ENCODE data around the gene ASS1.

The ASS1 gene

DNA sequence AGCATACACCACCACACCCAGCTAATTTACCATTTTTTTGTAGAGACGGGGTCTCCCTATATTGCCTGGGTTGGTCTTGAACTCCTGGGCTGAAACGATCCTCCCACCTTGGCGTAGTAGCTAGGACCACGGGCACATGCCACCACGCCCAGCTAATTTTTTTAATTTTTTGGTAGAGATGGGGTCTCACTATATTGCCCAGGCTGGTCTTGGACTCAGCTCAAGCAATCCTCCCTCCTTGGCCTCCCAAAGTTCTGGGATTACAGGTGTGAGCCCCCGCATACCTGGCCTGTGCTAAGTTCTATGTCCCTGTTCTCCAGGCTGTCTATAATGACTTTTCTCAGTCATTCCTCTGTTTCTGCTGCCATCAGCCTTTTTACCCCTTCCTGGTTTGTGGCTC lies 41.3 kb downstream of the ASS1 start:
- peaks cover 16% of the 10 kb centered on the region for H3K36me3 ChIP-seq (ENCODE audit: control insufficient read depth, insufficient read depth, low read length)
- H3K9me3 ChIP-seq (ENCODE audit: control insufficient read depth, insufficient read depth, low read depth, low read length) = no peaks in the 10 kb centered on the region

DNA sequence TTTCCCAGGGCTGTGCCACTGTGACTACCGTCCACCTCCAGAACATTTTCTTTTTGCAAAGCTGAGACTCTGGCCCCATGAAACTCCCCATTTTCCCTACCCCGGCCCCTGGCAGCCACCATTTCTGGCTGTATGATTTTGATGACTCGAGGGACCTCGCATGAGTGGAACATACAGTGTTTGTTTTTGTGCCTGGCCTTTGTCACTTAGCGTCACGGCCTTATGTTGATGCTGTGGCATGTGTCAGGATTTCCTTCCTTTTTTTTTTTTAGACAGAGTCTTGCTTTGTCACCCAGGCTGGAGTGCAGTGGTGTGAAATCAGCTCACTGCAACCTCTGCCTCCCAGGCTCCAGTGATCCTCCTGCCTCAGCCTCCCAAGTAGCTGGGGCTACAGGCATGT lies 42.7 kb downstream of the ASS1 start:
- Histone ChIP-seq H3K9me3 (ENCODE audit: control insufficient read depth, insufficient read depth, low read depth, low read length) (no peaks in the 10 kb centered on the region), H3K27me3 (ENCODE audit: control insufficient read depth, insufficient read depth, low read length) (no peaks in the 10 kb centered on the region; the same call in 1 of the 2 replicates), H3K27ac (ENCODE audit: low read depth, low read length) (no peak overlapping the region), H3K9ac (ENCODE audit: low read length) (no peak overlapping the region), H3K36me3 (ENCODE audit: control insufficient read depth, insufficient read depth, low read length) (peaks cover 27% of the 10 kb centered on the region), H3K4me3 (ENCODE audit: low read depth, low read length) (no peak overlapping the region), H3K4me1 (ENCODE audit: control insufficient read depth, insufficient read depth, low read length) (peaks cover 5% of the 10 kb centered on the region; the same call in 1 of the 2 replicates)

More for the DNA sequence above, 41.3 kb downstream of the ASS1 start:
- no peaks in the 10 kb centered on the region; the same call in 1 of the 2 replicates for H3K27me3 ChIP-seq (ENCODE audit: control insufficient read depth, insufficient read depth, low read length)
- no peak overlapping the region for H3K4me3 ChIP-seq (ENCODE audit: low read depth, low read length)
- H3K27ac ChIP-seq (ENCODE audit: low read depth, low read length) = no peak overlapping the region
- H3K9ac ChIP-seq (ENCODE audit: low read length) = no peak overlapping the region
- H3K4me1 ChIP-seq (ENCODE audit: control insufficient read depth, insufficient read depth, low read length) = peaks cover 6% of the 10 kb centered on the region; the same call in 1 of the 2 replicates

DNA sequence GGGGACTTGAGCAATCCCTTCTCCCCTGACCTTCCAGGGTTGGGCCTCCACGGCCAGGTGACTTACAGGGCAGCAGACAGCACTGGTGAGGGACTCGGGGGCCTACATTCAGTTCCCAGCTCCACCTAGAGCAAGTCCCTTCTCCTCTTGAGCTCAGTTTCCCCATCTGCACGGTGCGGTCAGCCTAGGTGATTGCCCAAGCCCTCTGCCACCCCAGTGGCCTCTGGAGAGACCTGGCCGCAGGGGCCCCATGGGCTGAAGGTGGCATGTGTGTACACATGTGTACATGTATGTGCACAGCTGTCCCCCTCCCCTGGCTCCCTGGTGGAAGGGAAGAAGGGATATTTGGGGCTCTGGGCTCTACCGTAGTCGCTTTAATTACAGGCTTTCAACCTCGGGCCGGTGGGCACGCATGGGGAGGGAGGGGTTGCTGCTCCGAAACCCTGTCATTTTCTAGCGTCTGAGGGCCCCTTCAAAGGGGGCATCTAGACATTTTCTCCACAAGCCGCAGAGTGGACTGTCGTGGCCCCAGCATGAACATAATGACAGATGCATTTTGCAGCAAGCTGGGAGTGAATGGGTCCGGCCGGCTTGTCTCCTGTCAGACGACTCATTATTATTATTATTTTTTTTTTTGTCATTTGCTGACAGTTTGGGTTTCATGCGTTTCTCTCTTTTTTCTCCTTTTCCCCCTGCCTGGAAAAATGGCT lies 44.0 kb downstream of the ASS1 start:
- H3K4me1 ChIP-seq (ENCODE audit: control insufficient read depth, insufficient read depth, low read length) = no peaks in the 10 kb centered on the region
- H3K9me3 ChIP-seq (ENCODE audit: control insufficient read depth, insufficient read depth, low read depth, low read length) = no peaks in the 10 kb centered on the region
- H3K9ac ChIP-seq (ENCODE audit: low read length) = no peak overlapping the region
- peaks cover 29% of the 10 kb centered on the region for H3K36me3 ChIP-seq (ENCODE audit: control insufficient read depth, insufficient read depth, low read length)
- H3K27ac ChIP-seq (ENCODE audit: low read depth, low read length) = no peak overlapping the region
- H3K4me3 ChIP-seq (ENCODE audit: low read depth, low read length) = no peak overlapping the region
- no peaks in the 10 kb centered on the region for H3K27me3 ChIP-seq (ENCODE audit: control insufficient read depth, insufficient read depth, low read length)

DNA sequence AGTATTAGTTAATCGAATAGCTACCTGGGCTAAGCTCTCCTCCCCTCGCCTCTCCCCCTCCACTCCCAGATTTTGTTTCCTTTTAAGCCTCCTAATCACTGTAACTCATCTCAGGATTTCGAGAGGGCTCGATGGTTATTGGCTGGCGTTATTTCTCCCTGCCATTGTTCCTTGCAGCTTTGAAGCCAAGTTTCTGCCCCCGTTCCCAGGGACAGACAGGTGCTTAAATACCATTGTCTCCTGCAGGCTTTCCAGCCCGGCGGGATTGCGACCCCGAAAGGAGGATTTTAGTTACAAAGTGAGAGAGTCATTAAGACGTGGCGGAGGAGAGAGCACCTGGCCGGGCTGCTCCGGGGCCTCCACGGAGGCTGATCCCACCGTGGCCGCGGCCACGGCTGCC lies 46.2 kb downstream of the ASS1 start:
- H3K9ac ChIP-seq (ENCODE audit: low read length) = no peak overlapping the region
- no peaks in the 10 kb centered on the region for H3K4me1 ChIP-seq (ENCODE audit: control insufficient read depth, insufficient read depth, low read length)
- peaks cover 43% of the 10 kb centered on the region for H3K36me3 ChIP-seq (ENCODE audit: control insufficient read depth, insufficient read depth, low read length)
- no peaks in the 10 kb centered on the region for H3K27me3 ChIP-seq (ENCODE audit: control insufficient read depth, insufficient read depth, low read length)
- no peak overlapping the region for H3K4me3 ChIP-seq (ENCODE audit: low read depth, low read length)
- peaks cover 13% of the 10 kb centered on the region for H3K9me3 ChIP-seq (ENCODE audit: control insufficient read depth, insufficient read depth, low read depth, low read length)
- no peak overlapping the region for H3K27ac ChIP-seq (ENCODE audit: low read depth, low read length)

DNA sequence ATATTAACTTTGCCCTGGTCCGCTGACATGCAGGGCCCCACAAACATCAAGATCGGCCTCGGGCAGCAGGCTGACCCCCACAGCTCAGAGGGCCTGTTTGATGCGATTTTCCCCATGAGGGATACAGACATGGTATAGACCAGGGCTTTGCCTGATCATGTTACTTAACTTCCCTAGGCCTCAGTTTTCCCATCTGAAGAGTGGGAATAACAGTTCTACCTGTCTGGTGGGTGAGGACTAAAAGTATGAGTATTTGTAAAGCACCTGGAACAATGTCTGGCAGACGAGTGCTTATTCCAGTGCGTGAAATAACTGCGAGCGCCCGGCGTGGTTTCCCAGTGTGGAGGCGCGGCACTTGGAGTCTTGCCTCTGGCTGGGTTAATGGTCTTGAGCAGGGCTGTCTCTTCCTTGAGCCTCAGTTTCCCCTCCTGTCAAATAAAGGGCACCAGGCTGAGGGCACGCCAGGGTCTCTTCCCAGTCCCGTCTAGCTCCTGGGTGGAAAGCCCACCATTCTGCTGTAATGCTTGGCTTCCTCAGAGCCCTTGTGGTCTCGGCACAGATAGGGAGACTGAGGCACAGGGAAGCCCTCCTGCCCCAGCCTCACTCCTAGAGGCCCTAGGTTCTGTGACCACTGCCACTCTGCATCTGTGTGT lies 47.2 kb downstream of the ASS1 start:
- H3K27me3 ChIP-seq (ENCODE audit: control insufficient read depth, insufficient read depth, low read length) = no peaks in the 10 kb centered on the region
- H3K4me1 ChIP-seq (ENCODE audit: control insufficient read depth, insufficient read depth, low read length) = no peaks in the 10 kb centered on the region
- peaks cover 44% of the 10 kb centered on the region for H3K36me3 ChIP-seq (ENCODE audit: control insufficient read depth, insufficient read depth, low read length)
- H3K9ac ChIP-seq (ENCODE audit: low read length) = no peak overlapping the region
- no peak overlapping the region for H3K27ac ChIP-seq (ENCODE audit: low read depth, low read length)
- peaks cover 13% of the 10 kb centered on the region for H3K9me3 ChIP-seq (ENCODE audit: control insufficient read depth, insufficient read depth, low read depth, low read length)
- no peak overlapping the region for H3K4me3 ChIP-seq (ENCODE audit: low read depth, low read length)

DNA sequence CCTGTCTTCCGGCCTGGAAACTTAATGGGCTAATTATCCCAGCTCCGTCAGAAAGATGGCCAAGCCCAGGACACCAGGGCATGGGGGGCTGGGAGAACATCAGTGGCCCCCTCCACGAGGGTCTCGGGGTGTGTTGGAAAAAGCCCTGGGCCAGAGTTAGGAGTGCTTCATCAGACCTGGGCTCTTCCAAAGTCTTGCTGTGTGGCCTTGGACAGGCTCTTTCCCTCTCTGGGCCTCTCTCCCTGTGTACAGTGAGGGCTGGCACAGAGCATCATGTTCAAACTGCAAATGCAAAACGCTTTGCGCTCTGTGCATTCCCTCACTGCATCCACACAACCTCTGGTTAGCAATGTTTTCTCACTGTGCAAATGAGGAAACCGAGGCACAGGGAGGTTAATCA lies 48.3 kb downstream of the ASS1 start:
- H3K27me3 ChIP-seq (ENCODE audit: control insufficient read depth, insufficient read depth, low read length) = no peaks in the 10 kb centered on the region
- no peak overlapping the region for H3K9ac ChIP-seq (ENCODE audit: low read length)

DNA sequence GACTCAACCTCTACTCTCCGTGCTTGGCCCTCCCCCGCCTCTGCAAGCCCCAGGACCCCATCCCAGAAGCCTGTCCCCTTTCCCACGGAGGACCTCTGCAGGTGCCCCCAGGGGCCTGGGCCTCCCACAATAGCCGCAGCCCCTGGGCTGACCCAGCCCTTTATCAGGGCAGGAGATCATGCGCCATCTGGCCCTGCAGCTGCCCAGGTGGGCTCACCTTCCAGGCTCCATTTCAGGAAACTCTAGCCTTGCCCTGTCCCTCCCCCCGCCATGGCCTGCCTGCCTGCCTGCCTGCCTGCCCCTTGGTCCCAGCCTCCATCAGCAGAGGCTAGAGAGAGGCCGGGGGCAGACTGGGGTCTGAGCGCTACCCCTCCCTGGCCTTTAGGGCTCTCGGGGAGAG lies 48.7 kb downstream of the ASS1 start:
- Histone ChIP-seq H3K36me3 (ENCODE audit: control insufficient read depth, insufficient read depth, low read length) (peaks cover 51% of the 10 kb centered on the region), H3K4me1 (ENCODE audit: control insufficient read depth, insufficient read depth, low read length) (no peaks in the 10 kb centered on the region), H3K4me3 (ENCODE audit: low read depth, low read length) (no peak overlapping the region), H3K9me3 (ENCODE audit: control insufficient read depth, insufficient read depth, low read depth, low read length) (peaks cover 13% of the 10 kb centered on the region), H3K27ac (ENCODE audit: low read depth, low read length) (no peak overlapping the region), H3K9ac (ENCODE audit: low read length) (no peak overlapping the region), H3K27me3 (ENCODE audit: control insufficient read depth, insufficient read depth, low read length) (no peaks in the 10 kb centered on the region)

More for the DNA sequence above, 48.3 kb downstream of the ASS1 start:
- Histone ChIP-seq H3K4me3 (ENCODE audit: low read depth, low read length) (no peak overlapping the region), H3K9me3 (ENCODE audit: control insufficient read depth, insufficient read depth, low read depth, low read length) (peaks cover 13% of the 10 kb centered on the region), H3K4me1 (ENCODE audit: control insufficient read depth, insufficient read depth, low read length) (no peaks in the 10 kb centered on the region), H3K27ac (ENCODE audit: low read depth, low read length) (no peak overlapping the region), H3K36me3 (ENCODE audit: control insufficient read depth, insufficient read depth, low read length) (peaks cover 47% of the 10 kb centered on the region)

DNA sequence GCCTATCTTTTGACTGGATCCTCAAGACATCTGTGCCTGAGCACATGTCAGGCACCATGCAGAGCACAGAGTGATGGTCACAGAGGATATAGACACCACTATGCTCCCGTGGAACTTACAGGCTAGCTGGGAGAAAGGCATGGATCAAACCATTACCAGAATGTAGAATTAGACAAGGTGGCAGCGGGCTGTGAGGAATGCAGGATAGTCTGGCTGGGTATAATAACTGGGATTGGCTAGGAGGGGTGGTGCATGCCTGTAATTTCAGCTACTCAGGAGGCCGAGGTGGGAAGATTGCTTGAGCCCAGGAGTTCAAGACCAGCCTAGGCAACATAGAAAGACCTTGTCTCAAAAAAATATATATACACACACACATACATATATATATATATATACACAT lies 50.3 kb downstream of the ASS1 start:
- H3K27ac ChIP-seq (ENCODE audit: low read depth, low read length) = no peak overlapping the region
- H3K36me3 ChIP-seq (ENCODE audit: control insufficient read depth, insufficient read depth, low read length) = peaks cover 56% of the 10 kb centered on the region
- H3K4me3 ChIP-seq (ENCODE audit: low read depth, low read length) = no peak overlapping the region
- H3K4me1 ChIP-seq (ENCODE audit: control insufficient read depth, insufficient read depth, low read length) = no peaks in the 10 kb centered on the region
- H3K9ac ChIP-seq (ENCODE audit: low read length) = no peak overlapping the region
- H3K27me3 ChIP-seq (ENCODE audit: control insufficient read depth, insufficient read depth, low read length) = no peaks in the 10 kb centered on the region
- peaks cover 13% of the 10 kb centered on the region for H3K9me3 ChIP-seq (ENCODE audit: control insufficient read depth, insufficient read depth, low read depth, low read length)

DNA sequence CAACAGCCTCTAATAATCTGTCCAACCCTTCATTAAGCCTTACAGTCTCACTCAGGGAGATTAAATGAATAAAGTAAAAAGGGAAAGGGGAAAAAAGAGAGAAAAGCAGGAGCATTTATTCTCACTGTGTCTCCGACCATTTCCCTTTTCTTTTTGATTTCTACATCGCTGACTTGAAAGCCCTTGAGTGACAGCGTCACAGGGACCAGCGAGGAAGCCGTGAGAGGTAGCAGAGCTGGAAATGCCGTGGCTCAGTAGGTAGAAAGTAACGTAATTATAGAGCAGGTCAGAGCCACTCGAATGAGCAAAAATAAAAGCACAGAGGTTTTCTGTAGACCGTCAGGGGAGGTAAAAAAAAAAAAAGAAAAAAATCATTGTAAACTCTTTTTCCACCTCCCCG lies 52.4 kb downstream of the ASS1 start:
- Histone ChIP-seq H3K36me3 (ENCODE audit: control insufficient read depth, insufficient read depth, low read length) (peaks cover 46% of the 10 kb centered on the region), H3K9ac (ENCODE audit: low read length) (no peak overlapping the region), H3K4me1 (ENCODE audit: control insufficient read depth, insufficient read depth, low read length) (no peaks in the 10 kb centered on the region)

DNA sequence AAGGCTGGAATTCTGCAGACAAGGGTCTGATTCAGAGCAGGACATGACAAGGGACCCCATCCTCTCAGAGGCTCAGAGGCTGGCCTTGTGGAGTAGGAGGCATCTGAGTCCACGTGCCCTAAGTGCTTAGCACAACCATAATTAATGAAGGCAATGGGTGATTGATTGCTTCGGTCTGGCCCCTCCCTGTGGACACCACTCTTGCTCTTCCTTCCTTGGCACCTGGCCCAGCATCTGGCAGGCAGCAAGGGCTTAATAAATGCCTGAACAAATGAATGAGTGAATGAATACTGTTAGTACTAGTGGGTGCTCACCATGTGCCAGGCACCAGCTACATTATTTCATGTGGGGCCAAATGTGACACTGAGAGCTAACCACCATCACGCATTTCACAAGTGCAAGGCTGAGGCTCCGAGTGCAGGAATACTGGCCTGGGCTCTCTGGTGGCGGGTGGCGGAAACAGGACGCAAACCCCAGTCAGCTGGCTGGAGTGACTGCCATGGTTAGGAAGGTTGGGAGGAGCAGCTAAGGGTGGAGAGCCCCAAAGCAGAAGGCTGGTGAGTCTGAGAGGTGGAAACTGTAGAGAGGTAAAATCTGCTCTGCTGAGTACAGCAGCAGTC lies 53.6 kb downstream of the ASS1 start:
- Histone ChIP-seq H3K4me3 (ENCODE audit: low read depth, low read length) (no peak overlapping the region), H3K9me3 (ENCODE audit: control insufficient read depth, insufficient read depth, low read depth, low read length) (peaks cover 13% of the 10 kb centered on the region), H3K27ac (ENCODE audit: low read depth, low read length) (no peak overlapping the region), H3K9ac (ENCODE audit: low read length) (no peak overlapping the region), H3K36me3 (ENCODE audit: control insufficient read depth, insufficient read depth, low read length) (peaks cover 41% of the 10 kb centered on the region), H3K27me3 (ENCODE audit: control insufficient read depth, insufficient read depth, low read length) (no peaks in the 10 kb centered on the region), H3K4me1 (ENCODE audit: control insufficient read depth, insufficient read depth, low read length) (no peaks in the 10 kb centered on the region)

More for the DNA sequence above, 52.4 kb downstream of the ASS1 start:
- H3K4me3 ChIP-seq (ENCODE audit: low read depth, low read length) = no peak overlapping the region
- peaks cover 13% of the 10 kb centered on the region for H3K9me3 ChIP-seq (ENCODE audit: control insufficient read depth, insufficient read depth, low read depth, low read length)
- H3K27me3 ChIP-seq (ENCODE audit: control insufficient read depth, insufficient read depth, low read length) = no peaks in the 10 kb centered on the region
- H3K27ac ChIP-seq (ENCODE audit: low read depth, low read length) = no peak overlapping the region
